ENCODE data around the gene TRAF3.

The TRAF3 gene

GRCh38 chr14:102754370-102755262, 22.6 kb upstream of the TRAF3 start:
- TF ChIP-seq, protein P1, sequence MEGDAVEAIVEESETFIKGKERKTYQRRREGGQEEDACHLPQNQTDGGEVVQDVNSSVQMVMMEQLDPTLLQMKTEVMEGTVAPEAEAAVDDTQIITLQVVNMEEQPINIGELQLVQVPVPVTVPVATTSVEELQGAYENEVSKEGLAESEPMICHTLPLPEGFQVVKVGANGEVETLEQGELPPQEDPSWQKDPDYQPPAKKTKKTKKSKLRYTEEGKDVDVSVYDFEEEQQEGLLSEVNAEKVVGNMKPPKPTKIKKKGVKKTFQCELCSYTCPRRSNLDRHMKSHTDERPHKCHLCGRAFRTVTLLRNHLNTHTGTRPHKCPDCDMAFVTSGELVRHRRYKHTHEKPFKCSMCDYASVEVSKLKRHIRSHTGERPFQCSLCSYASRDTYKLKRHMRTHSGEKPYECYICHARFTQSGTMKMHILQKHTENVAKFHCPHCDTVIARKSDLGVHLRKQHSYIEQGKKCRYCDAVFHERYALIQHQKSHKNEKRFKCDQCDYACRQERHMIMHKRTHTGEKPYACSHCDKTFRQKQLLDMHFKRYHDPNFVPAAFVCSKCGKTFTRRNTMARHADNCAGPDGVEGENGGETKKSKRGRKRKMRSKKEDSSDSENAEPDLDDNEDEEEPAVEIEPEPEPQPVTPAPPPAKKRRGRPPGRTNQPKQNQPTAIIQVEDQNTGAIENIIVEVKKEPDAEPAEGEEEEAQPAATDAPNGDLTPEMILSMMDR (IDR thresholded peaks at IDR 0.05; ENCODE audit: low read depth, low read length): no peak
- no peak overlapping the region for H3K4me3 ChIP-seq (ENCODE audit: low read depth, low read length)

DNA sequence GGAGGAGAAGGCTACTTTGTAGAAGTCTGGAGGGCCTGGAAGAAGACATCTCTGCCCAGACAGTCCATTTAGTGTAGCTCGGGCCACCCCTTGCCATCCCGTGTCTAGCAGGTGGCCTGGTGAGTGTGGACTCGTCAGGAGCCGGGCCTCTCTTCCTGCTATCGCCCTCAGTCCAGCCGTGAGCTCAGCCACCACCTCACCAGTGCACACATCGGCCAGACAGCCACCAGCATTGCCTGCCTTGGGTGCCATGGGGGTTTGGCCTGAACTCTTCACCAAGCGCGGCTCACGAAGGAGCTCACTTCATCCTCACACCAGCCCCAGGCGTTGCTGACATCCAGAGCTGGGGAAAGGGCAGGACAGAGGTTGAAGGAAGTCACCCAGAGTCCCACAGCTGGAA, 19.6 kb upstream of the TRAF3 start:
- H3K4me3 ChIP-seq (ENCODE audit: low read depth, low read length): no peak overlapping the region
- TF ChIP-seq, protein P1 (IDR thresholded peaks at IDR 0.05; ENCODE audit: low read depth, low read length): no peak

GRCh38 chr14:102758087-102758486, 19.2 kb upstream of the TRAF3 start:
- H3K4me3 ChIP-seq (ENCODE audit: low read depth, low read length): no peak overlapping the region
- TF ChIP-seq, protein P1 (IDR thresholded peaks at IDR 0.05; ENCODE audit: low read depth, low read length): no peak

DNA sequence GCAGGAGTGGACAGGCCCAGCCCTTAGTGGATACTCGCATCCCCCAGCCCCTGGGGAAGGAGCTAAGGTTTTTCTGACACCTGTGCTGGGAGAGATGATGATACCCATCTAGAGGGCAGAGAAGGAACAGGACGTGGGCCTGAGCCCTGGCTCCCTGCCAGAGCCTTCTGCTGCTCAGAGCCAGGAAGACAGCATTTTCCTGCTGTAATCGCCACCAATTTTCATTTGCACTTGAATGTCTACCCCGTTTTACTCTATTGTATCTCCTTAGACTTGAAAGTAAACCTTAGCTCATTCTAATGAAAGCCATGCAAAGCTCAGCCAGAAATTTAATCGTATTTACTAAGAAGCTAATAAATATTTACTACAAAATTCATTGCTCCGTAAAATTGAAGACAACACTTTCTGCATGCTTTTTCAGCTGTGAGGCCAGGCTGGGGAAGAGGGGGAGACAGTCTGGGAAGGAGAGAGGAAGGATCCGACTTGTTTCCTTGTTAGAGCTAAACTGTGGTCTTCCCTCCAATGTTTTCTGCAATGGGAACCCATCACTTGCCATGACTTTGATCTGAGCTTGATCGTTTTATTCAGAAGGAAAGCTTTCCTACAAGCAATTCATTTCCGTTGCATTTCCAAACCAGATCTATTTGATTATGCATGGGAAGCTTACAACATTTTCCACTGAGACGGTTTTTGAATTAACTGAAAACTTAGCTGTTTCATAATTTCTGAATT, 17.6 kb upstream of the TRAF3 start:
- TF ChIP-seq, protein P1 (IDR thresholded peaks at IDR 0.05; ENCODE audit: low read depth, low read length): no peak
- H3K4me3 ChIP-seq (ENCODE audit: low read depth, low read length): no peak overlapping the region

DNA sequence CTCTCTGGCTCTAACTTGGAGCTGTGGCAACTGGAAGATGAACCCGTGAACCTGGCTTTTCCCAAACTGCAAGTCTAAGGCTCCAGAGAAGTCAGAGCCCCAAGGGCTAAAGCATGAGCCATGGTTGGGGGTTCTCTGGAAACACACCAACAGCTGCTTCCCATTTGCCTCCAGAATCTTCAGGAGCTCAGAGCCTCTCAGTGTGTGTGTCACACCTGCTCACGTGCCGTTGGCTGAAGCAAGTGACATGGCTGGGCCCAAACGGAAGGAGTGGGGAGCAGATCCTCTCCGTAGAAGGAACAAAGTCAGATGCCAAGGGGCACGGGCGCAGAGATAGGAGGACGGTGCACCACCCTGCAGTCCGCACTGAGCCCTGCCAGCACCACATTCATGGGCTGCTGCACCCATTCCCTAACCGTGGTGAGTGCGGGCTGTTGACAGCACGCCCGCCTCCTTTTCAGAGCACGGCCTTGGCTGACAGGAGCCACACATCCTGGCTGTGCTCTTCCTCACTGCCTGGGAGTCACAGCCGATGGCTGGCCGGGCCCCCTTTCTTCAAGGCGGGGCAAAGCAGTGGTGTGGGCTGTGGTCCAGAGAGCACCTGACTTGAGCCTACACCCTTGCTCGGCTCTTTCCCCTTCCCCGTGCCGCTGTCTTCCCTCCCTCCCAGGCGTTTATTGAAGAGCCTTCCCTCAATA, 16.6 kb upstream of the TRAF3 start:
- TF ChIP-seq, protein P1 (IDR thresholded peaks at IDR 0.05; ENCODE audit: low read depth, low read length): no peak

DNA sequence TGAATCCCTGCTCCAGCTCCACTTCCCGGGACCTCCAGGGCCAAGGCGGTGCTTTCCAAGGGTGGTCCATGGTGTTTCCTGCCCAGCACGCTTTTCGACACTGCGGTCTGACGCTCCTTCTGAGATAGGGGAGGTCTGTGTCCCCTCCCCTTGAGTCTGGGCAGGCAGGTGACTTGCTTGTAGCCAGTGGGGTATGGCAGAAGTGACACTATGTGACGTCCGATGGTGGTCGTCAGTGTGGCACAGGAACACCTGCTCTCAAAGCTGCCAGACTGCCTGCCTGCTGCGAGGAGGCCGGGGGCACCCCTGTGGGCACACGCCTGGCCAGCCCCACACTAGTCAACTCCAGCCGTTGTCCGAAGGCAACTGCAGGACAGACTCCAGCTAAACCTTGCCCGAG, 16.0 kb upstream of the TRAF3 start:
- TF ChIP-seq, protein P1 (IDR thresholded peaks at IDR 0.05; ENCODE audit: low read depth, low read length): no peak
- no peak overlapping the region for H3K4me3 ChIP-seq (ENCODE audit: low read depth, low read length)

More for the DNA sequence above, 16.6 kb upstream of the TRAF3 start:
- H3K4me3 ChIP-seq (ENCODE audit: low read depth, low read length): no peak overlapping the region

Measured in WI38 (cell line).